GM19351 (cell line): Measurements from ENCODE around the gene APRT.

Source experiments
- ATAC-seq: cut with Tn5 transposase; IDR thresholded peaks from one replicate; pipeline ENCODE4 v1.9.1; 2021; ENCODE audit warnings: mild to moderate bottlenecking, moderate library complexity; ENCODE audit not compliant: unreplicated experiment

Gene APRT

GRCh38 chr16:88811769-88812512 is at the start of gene APRT:
Gene APRT (minus strand): TSS chr16:88811928. CDS start chr16:88811899, 29 bp downstream.
- ATAC-seq, result peak; percentile 67

GRCh38 chr16:88861359-88861758 is 49.6 kb upstream of the APRT start:
- ATAC-seq, result no peak

- ATAC-seq, result no peak
These were observed 47.8 kb upstream of the APRT start for GRCh38 chr16:88859381-88860091.

- peak; percentile 47 for ATAC-seq
These were observed 46.1 kb upstream of the APRT start for GRCh38 chr16:88857728-88858339.

GRCh38 chr16:88856828-88857727 is 45.4 kb upstream of the APRT start, which contains the start of the genes GALNS and TRAPPC2L:
Gene GALNS (minus strand): TSS chr16:88856947. CDS start chr16:88856877, 70 bp downstream.
Gene TRAPPC2L (plus strand): TSS chr16:88857127. CDS start chr16:88857151, 24 bp downstream.
- peak; percentile 76 for ATAC-seq

GRCh38 chr16:88856122-88856827 is 44.5 kb upstream of the APRT start:
- ATAC-seq, result no peak

- ATAC-seq, result no peak
These were observed 44.0 kb upstream of the APRT start for GRCh38 chr16:88855736-88856121.

GRCh38 chr16:88855176-88855575 is 43.4 kb upstream of the APRT start:
- ATAC-seq, result no peak

GRCh38 chr16:88854306-88855111 is 42.8 kb upstream of the APRT start:
- ATAC-seq, result no peak

- ATAC-seq, result no peak
These were observed 41.7 kb upstream of the APRT start for GRCh38 chr16:88853325-88853941.

- no peak for ATAC-seq
These were observed 39.9 kb upstream of the APRT start for GRCh38 chr16:88851616-88852015.

- ATAC-seq, result no peak
These were observed 38.9 kb upstream of the APRT start for GRCh38 chr16:88850531-88851199.

GRCh38 chr16:88848557-88848956 is 36.8 kb upstream of the APRT start:
- ATAC-seq, result no peak

GRCh38 chr16:88847654-88848053 is 35.9 kb upstream of the APRT start:
- ATAC-seq, result no peak

- ATAC-seq, result no peak
These were observed 34.4 kb upstream of the APRT start for GRCh38 chr16:88846088-88846487.

GRCh38 chr16:88844419-88845036 is 32.8 kb upstream of the APRT start:
- no peak for ATAC-seq

- ATAC-seq, result no peak
These were observed 31.5 kb upstream of the APRT start for GRCh38 chr16:88843256-88843655.

- ATAC-seq, result no peak
These were observed 31.1 kb upstream of the APRT start for GRCh38 chr16:88842806-88843205.
